NCI-H1417 (cell line): ENCODE data around the gene ATP6AP1.
A peak's percentile ranks its signal among the peaks of the same experiment; 100 is the strongest.

Experiments
- DNase-seq, 3 experiments: peaks; one replicate each; lab custom pipeline; 2025; lab: John Stamatoyannopoulos, UW

Gene ATP6AP1

GRCh38 chrX:154444755-154445246 is 16.3 kb downstream of the ATP6AP1 start:
- DNase-seq = no peak

- no peak for DNase-seq
Observed at GRCh38 chrX:154445776-154446175, 17.3 kb downstream of the ATP6AP1 start.

- DNase-seq = no peak
Observed at GRCh38 chrX:154446430-154446829, 18.0 kb downstream of the ATP6AP1 start.

- DNase-seq = no peak
Observed at GRCh38 chrX:154448484-154448883, 20.0 kb downstream of the ATP6AP1 start.

- DNase-seq = no peak
Observed at GRCh38 chrX:154449618-154450017, 21.1 kb downstream of the ATP6AP1 start.

- no peak for DNase-seq
Observed at GRCh38 chrX:154450312-154450711, 21.8 kb downstream of the ATP6AP1 start.

GRCh38 chrX:154452823-154453222 is 24.3 kb downstream of the ATP6AP1 start:
- no peak for DNase-seq

GRCh38 chrX:154457491-154458115 is 29.1 kb downstream of the ATP6AP1 start:
- DNase-seq = peak; percentile 66 to 79 (median 72)

GRCh38 chrX:154458116-154458953 is 29.9 kb downstream of the ATP6AP1 start, which contains the start of gene PLXNA3:
Gene PLXNA3 (plus strand): TSS chrX:154458281. CDS start chrX:154460184, 1,903 bp downstream.
- DNase-seq = peak; percentile 66 to 73 (median 67)

- peak; percentile 18 to 53 (median 52) for DNase-seq
Observed at GRCh38 chrX:154458954-154459778, 30.7 kb downstream of the ATP6AP1 start.

GRCh38 chrX:154459832-154460231 is 31.4 kb downstream of the ATP6AP1 start:
- DNase-seq = no peak

- DNase-seq = no peak
Observed at GRCh38 chrX:154460326-154460725, 31.8 kb downstream of the ATP6AP1 start.

GRCh38 chrX:154462396-154462795 is 33.9 kb downstream of the ATP6AP1 start:
- DNase-seq = no peak

- DNase-seq = no peak
Observed at GRCh38 chrX:154463611-154464220, 35.2 kb downstream of the ATP6AP1 start.

GRCh38 chrX:154464806-154465365 is 36.4 kb downstream of the ATP6AP1 start:
- DNase-seq = no peak

- DNase-seq = no peak
Observed at GRCh38 chrX:154465601-154466000, 37.1 kb downstream of the ATP6AP1 start.

- no peak for DNase-seq
Observed at GRCh38 chrX:154466036-154466435, 37.6 kb downstream of the ATP6AP1 start.

GRCh38 chrX:154466907-154467306 is 38.4 kb downstream of the ATP6AP1 start:
- no peak for DNase-seq

GRCh38 chrX:154467556-154467955 is 39.1 kb downstream of the ATP6AP1 start:
- no peak for DNase-seq

- no peak for DNase-seq
Observed at GRCh38 chrX:154468217-154468616, 39.7 kb downstream of the ATP6AP1 start.

GRCh38 chrX:154469114-154469513 is 40.6 kb downstream of the ATP6AP1 start:
- DNase-seq = no peak
